ENCODE results near the gene ANKRD29.
"Not testable (repeated sequence)": the region's sequence is repeated elsewhere in the genome, so short reads cannot be mapped to it uniquely, and the experiment has no call there.

ANKRD29 gene

DNA sequence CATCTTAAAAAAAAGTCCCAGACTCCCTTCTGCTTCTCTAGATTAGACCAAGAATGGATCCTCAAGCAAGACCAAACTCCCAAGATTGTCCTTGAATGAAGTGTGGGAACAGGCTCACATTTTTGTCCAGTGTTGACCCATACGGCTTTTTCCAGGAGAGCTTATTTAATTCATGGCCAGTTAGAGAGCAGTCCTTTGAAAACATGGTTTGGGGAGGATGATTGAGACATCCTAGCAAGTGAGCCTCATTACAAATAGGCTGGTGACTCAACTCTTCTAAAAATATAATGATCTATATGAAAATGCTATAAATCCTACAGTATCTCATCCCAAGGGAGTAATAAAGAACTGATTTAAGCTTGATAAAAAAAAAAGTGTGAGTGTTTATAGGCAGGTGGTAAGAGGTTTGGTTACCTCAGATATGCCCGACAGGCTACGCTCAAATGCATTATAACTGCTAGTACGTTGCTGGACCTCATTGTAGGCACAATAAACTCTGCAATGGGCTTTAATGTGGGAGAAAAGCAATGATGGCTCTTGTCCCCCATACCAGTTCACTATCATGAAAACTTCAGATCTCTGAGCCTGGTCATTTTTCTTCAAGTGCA, 17.0 kb downstream of the ANKRD29 start:
- no peak for DNase-seq (ENCODE audit: low read depth)

GRCh38 chr18:23643815-23644490, 18.8 kb downstream of the ANKRD29 start:
- DNase-seq (ENCODE audit: low read depth): no peak

DNA sequence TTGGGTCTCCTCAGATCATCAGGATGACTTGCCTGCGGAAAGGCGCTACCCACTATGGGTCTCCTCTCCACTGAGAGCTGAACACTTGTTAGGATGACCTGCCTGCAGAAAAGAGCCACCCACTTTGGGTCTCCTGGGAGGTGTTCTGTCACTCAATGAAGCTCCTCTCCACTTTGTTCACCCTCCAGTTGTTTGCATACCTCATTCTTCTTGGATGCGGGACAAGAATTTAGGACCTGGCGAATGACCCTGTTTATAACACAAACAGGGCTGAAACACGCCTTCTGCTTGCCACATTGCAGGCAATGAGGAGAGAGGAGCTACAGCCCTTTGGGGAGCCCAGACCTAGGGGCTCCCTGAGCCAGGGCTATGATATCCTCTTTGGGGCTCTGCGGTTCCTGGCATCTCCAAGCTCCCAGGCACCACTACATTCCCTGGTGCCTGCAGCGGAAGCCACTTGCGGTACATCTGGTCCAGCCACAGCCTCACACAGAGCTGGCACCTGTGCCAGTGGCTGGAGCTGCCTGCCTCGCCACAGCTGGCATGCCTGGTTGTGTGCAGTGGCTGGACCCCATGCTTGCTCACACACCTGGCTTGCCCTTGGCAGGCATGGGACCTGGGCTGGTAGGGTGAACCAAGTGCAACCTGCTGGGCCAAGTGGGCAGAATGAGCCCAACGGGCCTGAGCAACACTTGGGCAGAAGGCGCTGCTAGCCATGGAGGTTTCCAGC, 20.6 kb downstream of the ANKRD29 start:
- DNase-seq (ENCODE audit: low read depth): no peak

DNA sequence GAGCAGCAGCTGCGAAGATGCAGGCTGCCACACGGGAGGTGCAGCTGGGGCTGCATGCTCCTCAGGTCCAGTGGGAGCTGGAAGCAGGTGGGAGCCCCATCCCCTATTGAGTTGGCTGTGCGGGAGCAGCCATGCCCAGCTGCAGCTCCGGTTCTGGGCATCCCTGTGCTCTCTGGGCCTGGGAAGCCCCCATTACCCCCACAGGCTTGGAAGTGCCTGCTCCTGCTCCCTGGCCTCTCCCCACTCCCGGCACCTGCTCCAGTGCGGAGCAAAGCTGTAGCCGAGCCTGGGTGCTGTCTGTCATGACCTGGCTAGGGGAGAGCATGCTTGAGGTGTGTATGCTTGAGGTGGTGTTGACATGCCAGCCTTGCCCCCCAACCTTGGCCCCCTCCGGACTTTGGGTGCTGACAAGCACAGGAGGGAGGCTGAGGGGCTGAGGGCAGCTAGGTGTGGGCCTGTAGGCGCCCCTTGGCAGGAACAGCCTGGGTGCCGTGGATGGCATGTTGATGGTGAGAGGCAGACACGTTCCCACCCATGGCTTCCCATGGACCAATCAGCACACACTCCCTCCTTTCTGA, 21.5 kb downstream of the ANKRD29 start:
- no peak for DNase-seq (ENCODE audit: low read depth)

DNA sequence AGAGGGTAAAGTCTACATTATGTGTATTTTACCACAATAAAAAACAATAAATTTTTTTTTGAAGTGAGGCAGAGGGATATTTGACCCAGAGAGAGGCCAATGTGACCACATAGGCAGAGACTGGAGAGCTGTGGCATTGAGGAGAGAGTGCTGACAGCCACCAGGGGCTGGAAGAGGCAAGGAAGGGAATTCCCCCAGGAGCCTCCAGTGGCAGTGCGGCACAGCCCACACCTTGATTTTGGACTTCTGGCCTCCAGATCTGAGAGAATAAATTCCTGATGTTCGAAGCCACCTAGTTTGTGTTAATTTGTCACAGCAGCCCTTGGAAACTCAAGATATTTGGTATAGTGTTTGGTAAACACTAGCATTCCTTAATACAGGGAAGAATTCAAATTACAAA, 22.7 kb downstream of the ANKRD29 start:
- no peak for DNase-seq (ENCODE audit: low read depth)

GRCh38 chr18:23636433-23636832, 26.3 kb downstream of the ANKRD29 start:
- DNase-seq (ENCODE audit: low read depth): not testable (repeated sequence)

DNA sequence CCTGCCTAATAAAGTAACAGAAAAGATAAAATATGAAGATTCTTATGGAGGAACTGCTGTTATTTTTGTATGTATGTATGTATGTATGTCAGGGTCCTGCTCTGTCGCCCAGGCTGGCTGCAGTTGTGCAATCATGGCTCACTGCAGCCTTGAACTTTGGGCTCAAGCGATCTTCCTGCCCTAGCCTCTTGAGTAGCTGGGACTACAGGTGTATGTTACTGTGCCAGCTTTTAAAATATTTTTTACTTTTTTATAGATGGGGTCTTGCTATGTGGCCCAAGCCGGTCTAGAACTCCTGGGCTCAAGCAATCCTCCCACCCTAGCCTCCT, 26.7 kb downstream of the ANKRD29 start:
- DNase-seq (ENCODE audit: low read depth): no peak

GRCh38 chr18:23635283-23636070, 27.2 kb downstream of the ANKRD29 start:
- no peak for DNase-seq (ENCODE audit: low read depth)

GRCh38 chr18:23634692-23635091, 28.0 kb downstream of the ANKRD29 start:
- DNase-seq (ENCODE audit: low read depth): no peak

DNA sequence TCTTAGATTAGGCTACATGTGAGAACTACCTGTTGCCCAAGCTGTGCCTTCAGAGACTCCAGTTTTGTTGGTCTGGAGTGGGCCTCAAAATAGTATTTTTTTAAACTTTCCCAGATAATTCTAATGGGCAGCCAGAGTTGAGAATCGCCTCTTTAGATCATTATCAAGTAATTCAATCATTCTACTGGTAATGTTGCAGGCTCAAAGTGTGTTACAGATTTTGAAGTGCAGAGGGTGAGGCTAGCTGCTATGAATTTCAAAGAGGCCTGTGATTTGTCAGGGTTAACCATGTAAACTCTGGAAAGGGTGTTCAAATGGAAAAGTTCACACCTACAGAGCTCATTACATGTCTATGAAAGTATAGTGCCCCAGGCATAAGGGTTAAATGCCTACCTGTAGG, 30.1 kb downstream of the ANKRD29 start:
- DNase-seq (ENCODE audit: low read depth): no peak

DNA sequence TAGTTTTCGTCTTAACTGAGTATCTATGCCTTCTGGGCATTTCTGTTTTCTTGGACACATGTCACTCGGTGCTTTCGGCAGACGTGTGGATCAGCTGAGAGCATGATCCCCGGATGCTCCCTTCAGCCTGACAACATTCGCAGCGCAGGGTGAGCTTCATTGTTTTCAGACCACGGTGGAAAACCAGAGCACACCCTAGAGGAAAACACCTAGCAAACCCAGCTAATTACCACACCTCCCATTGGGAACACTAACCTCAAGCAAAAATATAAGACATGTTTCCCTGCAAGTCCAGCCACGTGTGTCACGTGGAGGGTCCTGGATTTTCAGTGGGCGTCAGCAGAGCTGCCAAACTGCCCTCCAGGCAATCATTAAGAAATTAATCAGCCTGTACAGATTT, 31.0 kb downstream of the ANKRD29 start:
- DNase-seq (ENCODE audit: low read depth): no peak

DNA sequence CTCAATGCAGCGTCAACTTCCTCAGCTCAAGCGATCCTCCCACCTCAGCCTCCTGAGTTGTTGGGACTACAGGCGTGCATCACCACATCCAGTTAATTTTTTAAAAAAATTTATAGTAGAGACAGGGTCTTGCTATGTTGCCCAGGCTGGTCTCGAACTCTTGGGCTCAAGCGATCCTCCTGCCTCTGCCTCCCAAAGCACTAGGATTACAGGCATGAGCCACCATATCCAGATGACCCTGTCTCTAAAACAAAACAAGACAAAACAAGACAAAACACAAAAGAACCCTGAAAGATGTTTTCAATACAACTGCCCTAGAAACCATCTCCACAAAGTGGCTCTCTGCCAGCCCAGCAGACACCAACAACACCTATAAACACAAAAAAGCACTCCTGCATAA, 31.4 kb downstream of the ANKRD29 start:
- no peak for DNase-seq (ENCODE audit: low read depth)

- DNase-seq (ENCODE audit: low read depth): no peak
Observed at GRCh38 chr18:23629444-23629946, 33.2 kb downstream of the ANKRD29 start.

GRCh38 chr18:23627970-23628369, 34.7 kb downstream of the ANKRD29 start:
- no peak for DNase-seq (ENCODE audit: low read depth)

- DNase-seq (ENCODE audit: low read depth): no peak
Observed at GRCh38 chr18:23627321-23627720, 35.4 kb downstream of the ANKRD29 start.

GRCh38 chr18:23626451-23627279, 36.0 kb downstream of the ANKRD29 start:
- DNase-seq (ENCODE audit: low read depth): no peak

- no peak for DNase-seq (ENCODE audit: low read depth)
Observed at GRCh38 chr18:23623040-23623439, 39.7 kb downstream of the ANKRD29 start.

GRCh38 chr18:23619388-23619881, 43.3 kb downstream of the ANKRD29 start:
- no peak for DNase-seq (ENCODE audit: low read depth)

DNA sequence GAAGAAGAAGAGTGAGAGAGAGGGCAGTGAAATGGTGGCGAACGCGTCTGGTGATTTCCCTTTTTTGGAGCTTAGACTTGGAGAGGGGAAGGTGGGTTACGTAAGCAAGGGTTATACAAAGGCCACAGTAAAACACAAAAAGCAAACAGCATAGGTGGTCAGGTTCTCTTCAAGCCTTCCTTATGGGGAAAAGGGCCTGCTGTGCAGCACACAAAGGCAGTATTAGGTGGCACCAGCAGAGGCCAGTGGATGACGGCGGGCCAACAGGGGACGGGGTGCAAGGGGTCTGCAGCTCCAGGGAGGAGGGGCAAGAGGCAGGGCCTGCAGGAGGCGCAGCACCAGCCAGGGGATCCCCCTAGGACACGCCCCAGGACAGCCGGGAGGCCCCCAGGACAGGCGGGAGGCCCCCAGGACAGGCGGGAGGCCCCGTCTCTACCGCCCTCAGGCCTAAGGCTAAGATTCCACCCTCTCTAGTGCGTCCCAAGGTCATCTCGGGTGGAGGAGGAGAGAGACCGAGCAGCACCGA, 43.8 kb downstream of the ANKRD29 start:
- no peak for DNase-seq (ENCODE audit: low read depth)

- no peak for DNase-seq (ENCODE audit: low read depth)
Observed at GRCh38 chr18:23617412-23618014, 45.2 kb downstream of the ANKRD29 start.

Measured in stimulated activated CD4-positive, alpha-beta T cell treated with anti-CD3 and anti-CD28 coated beads, Interleukin-2, amount 100 ng/mL, for 4 hours (primary cell).